H1 (cell line): ENCODE measurements around the gene RRBP1. TPM values are rescaled to one million over a fixed set of nuclear protein-coding genes. Genes with fewer than 3 reads are reported as not detected.

Experiments used
- BACH1 ChIP-seq: IDR thresholded peaks from 2 replicates; pipeline ENCODE4 v1.6.1; 2012; ENCODE audit warnings: low read length, improper control_type of control experiment
- CEBPB ChIP-seq: IDR thresholded peaks from 2 replicates; pipeline ENCODE4 v1.6.1; 2012; ENCODE audit warnings: low read depth, low read length
- CTBP2 ChIP-seq: IDR thresholded peaks from 2 replicates; pipeline ENCODE4 v1.7.0; 2011; ENCODE audit warnings: borderline replicate concordance, mild to moderate bottlenecking, moderate library complexity, mixed read lengths, low read length; ENCODE audit not compliant: insufficient read depth, insufficient read length
- CTCF ChIP-seq, 3 experiments: IDR thresholded peaks; 1 replicate in 2 of 3; 2 replicates in 1 of 3; pipeline versions ENCODE4 v1.5.1 to v1.6.1; 2011; ENCODE audit warnings: low read length in 3 of 3, mild to moderate bottlenecking in 3 of 3, inconsistent platforms in 2 of 3, low read depth in 1 of 3, moderate library complexity in 1 of 3; ENCODE audit not compliant: insufficient read depth in 1 of 3; ENCODE audit errors: control extremely low read depth in 1 of 3
- E2F6 ChIP-seq: IDR thresholded peaks from 2 replicates; pipeline ENCODE4 v1.6.1; 2012; ENCODE audit warnings: inconsistent platforms
- EP300 ChIP-seq, 2 experiments: IDR thresholded peaks; 1 replicate in 1 of 2; 2 replicates in 1 of 2; pipeline ENCODE4 v1.6.1; 2011 to 2012; ENCODE audit warnings: low read depth in 2 of 2, low read length in 2 of 2, mild to moderate bottlenecking in 2 of 2, borderline replicate concordance in 1 of 2, inconsistent platforms in 1 of 2, moderate library complexity in 1 of 2
- HDAC2 ChIP-seq, 2 experiments: fragments of 300-600 bp in 1 of 2; sonication (generic) in 1 of 2; IDR thresholded peaks; 2 replicates each; pipeline ENCODE4 v1.6.1; 2011 to 2012; ENCODE audit warnings: low read depth in 2 of 2, low read length in 2 of 2, mild to moderate bottlenecking in 2 of 2, moderate library complexity in 2 of 2, borderline replicate concordance in 1 of 2, inconsistent platforms in 1 of 2
- KDM5A ChIP-seq: fragments of 200-600 bp; IDR thresholded peaks from 2 replicates; pipeline ENCODE4 v1.7.1; 2012; ENCODE audit warnings: mild to moderate bottlenecking, low read length, inconsistent platforms, mixed read lengths
- MAFK ChIP-seq: IDR thresholded peaks from 2 replicates; pipeline ENCODE4 v1.6.1; 2012; ENCODE audit warnings: low read depth, mild to moderate bottlenecking, improper control_type of control experiment, low read length
- NANOG ChIP-seq: IDR thresholded peaks from 2 replicates; pipeline ENCODE4 v1.6.1; 2011; ENCODE audit warnings: low read length, low read depth, mild to moderate bottlenecking, inconsistent platforms; ENCODE audit not compliant: insufficient read depth, poor library complexity, severe bottlenecking
- POLR2AphosphoS5 ChIP-seq: IDR thresholded peaks from 2 replicates; pipeline ENCODE4 v1.6.1; 2011; ENCODE audit warnings: low read depth, low read length
- RNF2 ChIP-seq: fragments of 200-900, 300-1000 bp; sonication (generic); IDR thresholded peaks from 2 replicates; pipeline ENCODE4 v1.7.1; 2016; ENCODE audit warnings: borderline replicate concordance, low read depth, mild to moderate bottlenecking, antibody characterized with exemption, low read length; ENCODE audit not compliant: poor library complexity, severe bottlenecking; ENCODE audit errors: missing control alignments
- SIN3A ChIP-seq, 2 experiments: IDR thresholded peaks in 1 of 2; conservative IDR thresholded peaks in 1 of 2; 2 replicates each; pipeline ENCODE4 v1.6.1; 2011 to 2012; ENCODE audit warnings: low read length in 2 of 2, improper control_type of control experiment in 1 of 2, low read depth in 1 of 2, mild to moderate bottlenecking in 1 of 2
- SP2 ChIP-seq: IDR thresholded peaks from 2 replicates; pipeline ENCODE4 v1.6.1; 2012; ENCODE audit warnings: mild to moderate bottlenecking, low read length, inconsistent platforms
- TAF7 ChIP-seq: optimal IDR thresholded peaks from 2 replicates; pipeline ENCODE3; 2011; ENCODE audit warnings: low read depth, mild to moderate bottlenecking, inconsistent platforms, low read length, moderate library complexity, borderline replicate concordance
- TBP ChIP-seq: IDR thresholded peaks from 2 replicates; pipeline ENCODE4 v1.6.1; 2011; ENCODE audit warnings: low read depth, low read length, improper control_type of control experiment
- USF2 ChIP-seq: IDR thresholded peaks from 2 replicates; pipeline ENCODE4 v1.6.1; 2011; ENCODE audit warnings: low read length, improper control_type of control experiment
- polyA plus RNA-seq, 7 experiments: library from polyadenylated mRNA; depleted of rRNA in 3 of 7; stranded (reverse) in 5 of 7; unstranded in 2 of 7; fragments of >200 nt in 5 of 7; fragments of 200-250 nt in 2 of 7; gene quantifications; 1 replicate in 5 of 7; 2 replicates in 1 of 7; 4 replicates in 1 of 7; pipeline versions ENCODE4 v1.2.1 to v1.2.3, GENCODE V29; 2011 to 2013; ENCODE audit warnings: missing spikeins in 2 of 7, mixed read lengths in 2 of 7
- total RNA-seq: library from RNA; stranded (reverse); fragmentation: NEBNext Ultra II Directional; extraction: Animal tissue kit (Norgen Biotek cat#: 25700); gene quantifications from 2 replicates; pipeline ENCODE4 v1.2.1, GENCODE V29; 2021

Gene RRBP1
- total and polyA plus RNA-seq, 2 of the 8 experiments (the other 6 are each of a cell fraction or from before 2014, with no cell fraction given): 15.9 to 157 TPM

GRCh38 chr20:17682103-17682888 lies at the start of gene RRBP1 (continued):
- TF ChIP-seq CTCF (IDR thresholded peaks at IDR 0.05; ENCODE audit: control extremely low read depth in 1 of 3, insufficient read depth in 1 of 3, low read depth in 1 of 3, low read length in 3 of 3): peak; percentile 63 to 77 (median 67)
- peak in 1 of 2 experiments; percentile 31; a peak in 1 of 3 replicates for TF ChIP-seq EP300 (IDR thresholded peaks at IDR 0.05; ENCODE audit: borderline replicate concordance in 1 of 2, low read depth in 2 of 2, low read length in 2 of 2)
- TF ChIP-seq NANOG: no peak
- TF ChIP-seq E2F6: peak; percentile 39; the same call in 1 of the 2 replicates
- peak; percentile 63 for TF ChIP-seq TAF7
- no peak for TF ChIP-seq KDM5A
- 0 out of 4 replicates have a peak, but pooled peaks of 1 of the 2 experiments have one; percentile 17 for TF ChIP-seq HDAC2 (IDR thresholded peaks at IDR 0.05; ENCODE audit: borderline replicate concordance in 1 of 2, low read depth in 2 of 2, low read length in 2 of 2)
- peak; percentile 79 for TF ChIP-seq POLR2AphosphoS5
- TF ChIP-seq SIN3A (conservative IDR thresholded peaks at IDR 0.05 in 1 of 2, IDR thresholded peaks at IDR 0.05 in 1 of 2; ENCODE audit: low read depth in 1 of 2, low read length in 2 of 2): peak in 1 of 2 experiments; percentile 29; a peak in 1 of 4 replicates
- TF ChIP-seq USF2: no peak
- TF ChIP-seq MAFK: no peak
- TF ChIP-seq BACH1: no peak
- peak; percentile 92 for TF ChIP-seq CTBP2
- TF ChIP-seq TBP: peak; percentile 41; the same call in 1 of the 2 replicates
- peak; percentile 84 for TF ChIP-seq SP2
- TF ChIP-seq CEBPB: peak; percentile 100
- TF ChIP-seq RNF2: no peak
